OCI-LY1 (cell line): Measurements from ENCODE around the gene ZNF562.

Experiments used
- CTCF ChIP-seq: fragments of 200-600 bp; sonication (generic), shearing (Covaris generic); IDR thresholded peaks from 2 replicates; pipeline ENCODE4 v1.5.1; 2017; ENCODE audit warnings: mild to moderate bottlenecking, antibody characterized with exemption, low read length, moderate library complexity, mixed read lengths
- EZH2 ChIP-seq: fragments of 200-600 bp; sonication (generic), shearing (Covaris generic); IDR thresholded peaks from 2 replicates; pipeline ENCODE4 v1.8.0; 2017; ENCODE audit warnings: borderline replicate concordance, mixed run types, mild to moderate bottlenecking, antibody characterized with exemption, low read length, moderate library complexity, mixed read lengths

DNA sequence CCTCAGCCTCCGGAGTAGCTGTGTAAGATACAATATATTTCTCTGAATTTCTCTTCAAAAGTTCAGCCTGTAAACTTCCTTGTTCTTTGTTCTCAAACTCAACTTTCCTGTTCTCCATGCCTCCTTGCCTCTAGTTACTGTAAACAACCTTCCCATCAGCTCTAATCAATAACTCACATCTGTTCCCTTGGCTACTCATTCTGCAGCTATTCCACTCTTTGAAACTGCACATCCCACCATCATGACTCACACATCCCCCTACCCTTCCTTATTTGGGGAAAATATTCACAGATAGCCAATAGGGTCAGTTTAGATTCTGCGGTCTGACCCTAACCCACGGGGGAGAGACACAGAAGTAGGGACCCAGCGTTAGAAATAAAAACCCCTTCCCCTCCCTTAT lies 2.0 kb downstream of the ZNF562 start:
- TF ChIP-seq CTCF, result no peak
- TF ChIP-seq EZH2, result no peak
